AG20443 (cell line): ENCODE data around the gene ARHGAP18.

ENCODE experiments used
- DNase-seq: peaks from one replicate; pipeline ENCODE4 v3.0.0; 2012; ENCODE audit warnings: low spot score, mixed read lengths

ARHGAP18 gene, protein sequence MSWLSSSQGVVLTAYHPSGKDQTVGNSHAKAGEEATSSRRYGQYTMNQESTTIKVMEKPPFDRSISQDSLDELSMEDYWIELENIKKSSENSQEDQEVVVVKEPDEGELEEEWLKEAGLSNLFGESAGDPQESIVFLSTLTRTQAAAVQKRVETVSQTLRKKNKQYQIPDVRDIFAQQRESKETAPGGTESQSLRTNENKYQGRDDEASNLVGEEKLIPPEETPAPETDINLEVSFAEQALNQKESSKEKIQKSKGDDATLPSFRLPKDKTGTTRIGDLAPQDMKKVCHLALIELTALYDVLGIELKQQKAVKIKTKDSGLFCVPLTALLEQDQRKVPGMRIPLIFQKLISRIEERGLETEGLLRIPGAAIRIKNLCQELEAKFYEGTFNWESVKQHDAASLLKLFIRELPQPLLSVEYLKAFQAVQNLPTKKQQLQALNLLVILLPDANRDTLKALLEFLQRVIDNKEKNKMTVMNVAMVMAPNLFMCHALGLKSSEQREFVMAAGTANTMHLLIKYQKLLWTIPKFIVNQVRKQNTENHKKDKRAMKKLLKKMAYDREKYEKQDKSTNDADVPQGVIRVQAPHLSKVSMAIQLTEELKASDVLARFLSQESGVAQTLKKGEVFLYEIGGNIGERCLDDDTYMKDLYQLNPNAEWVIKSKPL

GRCh38 chr6:129709769-129710449 is at the start of gene ARHGAP18:
Gene ARHGAP18 (minus strand): TSS chr6:129710177. CDS start chr6:129710136, 41 bp downstream.
- peak; percentile 92 for DNase-seq

- DNase-seq, result no peak
Observed at GRCh38 chr6:129755787-129756186, 45.8 kb upstream of the ARHGAP18 start.

DNA sequence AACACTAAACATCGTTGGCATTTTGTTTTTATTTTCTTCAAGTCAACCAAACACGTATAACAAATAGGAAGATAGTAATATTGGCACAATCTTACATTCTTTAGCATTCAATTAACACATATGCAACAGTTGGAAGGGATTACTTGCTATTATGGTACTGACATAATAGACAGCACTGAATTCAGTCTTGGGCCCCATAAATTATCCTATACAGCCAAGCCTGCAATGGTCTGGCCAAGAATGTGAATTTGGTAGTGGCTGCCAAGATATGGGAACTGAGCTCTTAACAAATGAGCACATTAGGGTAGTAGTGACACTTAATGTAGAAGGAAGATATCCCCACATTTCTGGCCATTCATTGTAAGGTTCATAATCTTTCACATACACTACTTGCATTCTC is 44.8 kb upstream of the ARHGAP18 start:
- DNase-seq, result no peak

DNA sequence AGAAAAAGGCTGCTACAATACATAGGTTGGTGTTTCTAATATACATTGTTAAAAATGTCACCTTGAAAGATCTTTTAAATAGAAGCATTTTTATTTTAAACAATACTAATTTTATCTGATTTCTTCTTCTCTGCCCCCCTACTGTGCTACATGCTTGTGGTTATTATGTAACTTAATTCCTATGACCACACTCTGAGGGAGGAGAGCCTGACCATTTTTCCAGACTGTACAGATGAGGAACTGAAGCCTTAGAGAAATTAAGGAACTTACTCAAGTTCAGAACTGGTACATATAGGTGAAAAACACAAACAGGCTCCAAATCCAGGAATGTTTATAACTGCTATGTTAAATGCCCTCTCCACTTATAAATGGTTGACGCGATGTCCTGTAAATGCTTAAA is 43.4 kb upstream of the ARHGAP18 start:
- peak; percentile 54 for DNase-seq

- DNase-seq, result no peak
Observed at GRCh38 chr6:129751384-129751783, 41.4 kb upstream of the ARHGAP18 start.

DNA sequence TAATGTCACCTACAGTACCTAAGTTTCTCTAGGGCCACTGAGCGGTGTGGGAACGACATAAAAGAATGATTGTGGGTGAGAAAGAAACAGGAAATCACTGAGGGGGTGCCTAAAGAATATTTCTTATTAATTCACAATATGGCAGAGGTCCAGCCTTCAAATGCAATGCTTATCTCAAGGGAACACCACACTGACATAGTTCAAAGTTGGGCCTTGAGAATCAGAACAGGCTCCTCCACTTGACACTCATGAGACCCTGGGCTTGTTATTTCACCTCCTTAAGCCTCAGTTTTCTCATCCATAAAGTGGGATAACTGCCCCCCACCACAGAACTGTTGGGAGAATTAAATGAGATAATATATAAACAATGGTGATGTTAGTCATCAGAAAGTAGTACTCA is 40.4 kb upstream of the ARHGAP18 start:
- no peak for DNase-seq

DNA sequence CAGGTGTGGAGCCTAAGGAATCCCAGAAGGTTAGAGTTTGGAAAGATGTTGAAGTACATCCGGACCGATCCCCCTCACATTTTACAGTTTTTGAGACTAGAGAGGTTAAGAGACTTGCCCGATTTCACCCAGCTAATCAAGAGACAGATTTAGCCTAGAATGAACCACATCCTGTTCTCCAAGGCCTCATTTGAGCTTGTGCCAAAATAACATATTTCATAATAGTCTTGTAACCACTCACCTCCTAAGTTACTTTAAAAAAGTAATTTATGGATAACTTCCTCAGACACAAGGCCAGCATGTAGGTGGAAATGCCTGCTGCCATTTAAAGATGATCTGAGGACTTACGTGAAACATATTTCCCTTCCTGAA is 39.8 kb upstream of the ARHGAP18 start:
- peak; percentile 27 for DNase-seq

DNA sequence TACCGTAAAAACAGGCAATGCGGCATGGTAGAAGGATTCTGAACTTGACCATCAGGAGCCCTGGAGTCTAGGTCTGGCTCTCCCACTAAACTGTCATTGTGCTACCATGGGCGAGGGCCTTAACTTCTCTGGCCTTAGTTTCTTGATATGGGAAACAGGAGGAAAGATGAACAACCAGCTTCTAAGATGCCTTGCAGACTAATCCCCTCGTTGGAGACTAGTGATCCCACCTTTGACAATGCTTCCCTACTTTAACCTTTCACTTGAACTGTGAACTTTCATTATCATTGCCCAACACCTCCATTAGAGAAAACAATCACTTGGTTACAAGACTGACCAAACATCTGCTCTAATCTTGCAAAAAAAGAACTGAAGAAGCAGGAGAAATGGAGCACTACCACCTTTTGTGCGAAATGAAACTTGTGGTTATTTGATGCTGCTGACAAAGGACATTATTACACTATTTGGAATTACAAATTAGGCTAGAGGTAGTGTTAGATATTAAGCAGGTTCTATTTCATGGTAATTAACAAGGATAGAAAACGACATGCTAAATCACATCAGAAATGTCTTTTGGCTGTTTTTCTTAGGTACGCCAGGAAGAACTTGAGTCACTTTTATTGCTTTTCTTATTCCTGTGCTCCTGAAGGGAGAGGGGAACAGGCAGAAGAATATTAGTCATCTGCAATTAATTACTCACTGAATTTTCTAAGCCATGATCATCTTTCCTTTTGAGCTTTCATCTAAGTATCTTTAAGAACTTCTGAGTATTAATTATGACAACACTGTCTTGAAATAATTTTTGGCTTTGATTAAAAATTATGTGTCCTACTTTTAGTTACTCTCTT is 39.1 kb upstream of the ARHGAP18 start:
- DNase-seq, result peak; percentile 28

DNA sequence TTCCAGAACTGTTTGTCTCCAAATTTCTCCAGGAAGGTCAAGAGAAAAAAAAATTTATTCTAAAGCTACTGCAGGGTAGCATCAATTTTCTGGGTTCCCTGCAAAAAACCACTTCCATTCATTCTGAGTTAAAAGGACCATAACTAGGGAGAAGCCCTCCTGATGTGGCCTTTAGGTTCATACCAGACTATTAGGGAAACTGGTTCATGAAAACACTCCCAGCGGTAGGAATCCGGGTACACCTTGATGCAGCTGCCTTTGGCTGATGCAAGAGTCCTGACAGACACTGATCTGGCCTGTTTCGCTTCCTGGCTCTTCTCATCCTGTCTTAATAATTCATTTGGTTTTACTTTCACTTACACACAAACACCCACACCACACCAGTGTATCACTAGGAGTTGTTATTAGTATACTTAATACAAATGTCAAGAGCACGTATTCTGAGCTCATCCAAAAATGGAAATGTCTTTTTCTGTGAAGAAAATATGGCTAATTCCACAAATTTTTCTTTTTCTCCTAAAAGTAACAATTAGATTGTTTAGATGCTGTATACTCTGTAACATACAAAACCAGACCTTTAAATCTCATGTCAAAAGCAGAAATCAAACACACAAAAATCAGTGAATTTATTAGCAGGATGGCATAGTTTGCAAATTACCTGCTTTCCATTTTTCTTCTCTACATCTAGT is 38.4 kb upstream of the ARHGAP18 start:
- no peak for DNase-seq

- no peak for DNase-seq
Observed at GRCh38 chr6:129747588-129748112, 37.7 kb upstream of the ARHGAP18 start.

DNA sequence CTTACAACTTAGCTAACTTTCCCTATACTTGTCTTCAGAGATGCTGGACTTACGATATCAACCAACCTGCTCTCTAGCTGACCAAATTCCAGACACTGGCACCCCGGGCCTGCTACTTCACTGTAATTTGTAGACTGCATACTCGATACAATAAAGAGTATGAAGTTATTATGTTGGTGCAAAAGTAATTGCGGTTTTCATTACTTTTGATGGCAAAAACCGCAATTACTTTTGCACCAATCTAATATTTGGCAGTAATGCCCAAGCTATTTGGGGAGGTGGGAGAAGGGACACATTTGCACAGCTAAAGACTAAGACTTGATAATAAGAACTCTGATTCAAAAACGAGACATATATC is 34.9 kb upstream of the ARHGAP18 start:
- DNase-seq, result no peak

- peak; percentile 48 for DNase-seq
Observed at GRCh38 chr6:129744201-129744879, 34.4 kb upstream of the ARHGAP18 start.

DNA sequence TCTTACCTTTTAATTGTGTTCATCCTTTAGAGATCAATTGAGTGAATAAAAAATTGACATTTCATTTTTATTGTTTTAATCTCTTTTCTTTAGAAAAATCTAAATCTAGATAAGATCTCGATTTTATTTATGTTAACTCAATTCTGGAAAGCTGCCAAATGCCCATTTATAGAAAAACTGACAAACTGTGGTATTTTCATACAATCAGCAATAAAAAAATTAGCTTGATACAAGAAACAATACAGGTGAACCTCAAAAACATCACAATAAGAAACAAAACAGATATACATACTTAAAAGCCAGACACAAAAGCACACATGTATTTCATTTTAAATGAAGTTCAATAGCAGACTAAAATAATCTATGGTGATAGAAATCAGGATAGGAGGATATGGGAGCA is 30.0 kb upstream of the ARHGAP18 start:
- no peak for DNase-seq

- no peak for DNase-seq
Observed at GRCh38 chr6:129736105-129736504, 26.1 kb upstream of the ARHGAP18 start.

DNA sequence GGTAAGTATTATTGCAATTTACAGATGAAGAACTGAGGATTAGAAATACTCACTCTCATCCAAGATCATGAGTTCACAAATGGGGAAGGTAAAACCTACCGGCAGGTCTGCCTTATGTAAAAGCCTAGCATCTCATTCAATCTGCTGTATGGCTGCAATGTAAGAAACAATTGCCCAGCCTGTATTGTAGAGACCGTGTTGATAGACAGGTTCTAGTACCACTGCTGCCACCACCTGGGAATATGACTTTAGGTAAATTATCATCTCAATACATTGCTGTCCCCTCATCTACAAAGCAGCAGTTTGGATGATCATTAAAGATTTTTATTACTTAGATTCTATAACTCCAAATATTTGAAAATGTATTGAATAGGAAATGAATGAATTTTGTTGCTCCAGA is 23.3 kb upstream of the ARHGAP18 start:
- no peak for DNase-seq

GRCh38 chr6:129732542-129732941 is 22.6 kb upstream of the ARHGAP18 start:
- DNase-seq, result no peak

DNA sequence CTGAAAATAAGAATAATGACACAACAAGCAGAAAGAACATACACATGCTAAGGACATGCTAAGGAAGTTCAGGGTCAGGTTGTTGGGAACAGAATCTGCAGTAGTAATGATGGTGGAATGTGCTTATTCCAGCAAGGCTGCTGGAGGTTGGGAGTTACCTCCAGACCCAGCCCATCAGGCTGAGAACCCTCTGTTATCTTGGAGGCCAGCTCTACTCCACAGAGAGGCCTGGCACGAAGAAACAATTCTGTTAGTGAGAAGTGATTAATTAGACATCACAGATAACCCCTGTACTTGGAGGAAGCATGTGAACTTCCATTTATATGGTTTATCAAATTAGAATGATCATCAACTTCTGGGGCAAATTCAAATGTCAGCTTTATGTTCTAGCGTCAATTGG is 22.1 kb upstream of the ARHGAP18 start:
- DNase-seq, result no peak

DNA sequence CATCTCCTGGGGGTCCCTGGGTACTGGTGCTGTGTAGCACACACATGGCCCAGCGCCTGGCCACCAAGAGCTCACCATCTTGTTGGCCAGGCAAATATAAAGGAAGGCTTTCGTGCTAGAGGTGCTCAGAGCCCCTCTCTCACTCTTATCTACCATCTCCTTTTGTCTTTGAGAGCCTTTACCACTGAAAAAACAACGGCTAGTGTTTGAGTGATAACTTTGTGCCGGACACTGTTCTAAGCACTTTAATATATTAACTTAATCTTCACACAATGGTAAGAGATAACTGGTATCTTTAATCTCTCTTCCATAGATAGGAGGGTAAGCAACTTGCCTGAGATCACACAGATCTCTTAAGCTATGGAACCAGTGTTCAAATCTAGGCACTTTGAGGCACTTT is 21.5 kb upstream of the ARHGAP18 start:
- DNase-seq, result no peak

DNA sequence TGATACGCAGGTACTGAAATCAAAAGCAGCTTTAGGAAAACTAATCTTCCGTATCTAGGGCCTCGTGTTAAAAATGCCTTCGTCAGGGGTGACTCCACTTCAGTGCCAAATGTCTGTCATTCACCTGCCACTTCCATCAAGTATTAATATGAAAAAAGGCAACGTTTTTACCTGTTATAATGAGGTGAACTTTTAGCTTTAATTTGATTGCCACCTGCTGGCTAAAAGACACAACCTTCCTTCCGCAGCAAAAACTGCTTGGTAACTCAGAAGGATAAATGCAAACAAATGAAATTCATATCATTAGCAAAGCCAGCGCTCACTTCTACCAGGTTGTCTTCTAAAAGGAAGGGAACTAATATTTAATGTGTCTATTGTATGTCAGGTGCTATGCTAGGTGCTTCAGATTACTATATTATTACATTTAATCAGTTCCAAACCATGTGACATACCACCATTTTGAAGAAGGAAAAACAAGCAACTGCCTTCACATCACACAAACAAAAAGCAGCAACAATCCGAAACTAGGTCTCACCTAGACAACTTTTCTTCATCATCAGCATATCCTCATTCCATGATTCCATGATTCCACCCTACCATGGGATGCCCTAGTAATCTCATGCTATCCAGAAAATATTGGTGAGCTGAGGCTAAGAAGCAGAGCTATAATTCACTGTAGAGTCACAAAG is 20.6 kb upstream of the ARHGAP18 start:
- DNase-seq, result no peak

- no peak for DNase-seq
Observed at GRCh38 chr6:129726650-129727049, 16.7 kb upstream of the ARHGAP18 start.
